OCI-LY3 (cell line): Measurements from ENCODE around the gene GNAI2.

Experiments
- CTCF ChIP-seq: fragments of 200-600, 300-600 bp; sonication (generic); IDR thresholded peaks from 2 replicates; pipeline ENCODE4 v1.5.1; 2014; ENCODE audit warnings: antibody characterized with exemption, low read length, low read depth
- EZH2phosphoT487 ChIP-seq: fragments of 200-600 bp; shearing (Covaris generic); IDR thresholded peaks from 2 replicates; pipeline ENCODE4 v1.6.1; 2018; ENCODE audit warnings: antibody characterized with exemption, mixed run types, low read depth

GRCh38 chr3:50273689-50274065 is 37.7 kb downstream of the GNAI2 start:
- TF ChIP-seq CTCF (no peak), EZH2phosphoT487 (no peak)
